GM12873 (cell line): Measurements from ENCODE around the gene OR2V2.

Experiments used
- CTCF ChIP-seq: IDR thresholded peaks from 2 replicates; pipeline ENCODE4 v1.5.1; 2012; ENCODE audit warnings: low read depth, mild to moderate bottlenecking, moderate library complexity, low read length, control low read depth; ENCODE audit not compliant: insufficient read depth; ENCODE audit errors: missing control alignments

Gene OR2V2

GRCh38 chr5:181161534-181162175 lies 14.3 kb downstream of the OR2V2 start:
- TF ChIP-seq CTCF, result no peak

GRCh38 chr5:181163487-181164075 lies 16.2 kb downstream of the OR2V2 start:
- no peak for TF ChIP-seq CTCF

- TF ChIP-seq CTCF, result no peak
Measured at GRCh38 chr5:181164076-181164952, 16.9 kb downstream of the OR2V2 start.

GRCh38 chr5:181166812-181167733 lies 19.7 kb downstream of the OR2V2 start:
- TF ChIP-seq CTCF, result no peak

- peak; percentile 72 for TF ChIP-seq CTCF
Measured at GRCh38 chr5:181167814-181168488, 20.6 kb downstream of the OR2V2 start.

GRCh38 chr5:181168595-181169118 lies 21.3 kb downstream of the OR2V2 start:
- TF ChIP-seq CTCF, result no peak
